HG03432 (cell line): Measurements from ENCODE around the gene MFSD2A.
"Not testable (repeated sequence)": the region's sequence is repeated elsewhere in the genome, so short reads cannot be mapped to it uniquely, and the experiment has no call there.

Experiments used
- ATAC-seq: cut with Tn5 transposase; IDR thresholded peaks from one replicate; pipeline ENCODE4 v1.9.1; 2021; ENCODE audit warnings: mild to moderate bottlenecking, moderate library complexity; ENCODE audit not compliant: unreplicated experiment

Gene MFSD2A

DNA sequence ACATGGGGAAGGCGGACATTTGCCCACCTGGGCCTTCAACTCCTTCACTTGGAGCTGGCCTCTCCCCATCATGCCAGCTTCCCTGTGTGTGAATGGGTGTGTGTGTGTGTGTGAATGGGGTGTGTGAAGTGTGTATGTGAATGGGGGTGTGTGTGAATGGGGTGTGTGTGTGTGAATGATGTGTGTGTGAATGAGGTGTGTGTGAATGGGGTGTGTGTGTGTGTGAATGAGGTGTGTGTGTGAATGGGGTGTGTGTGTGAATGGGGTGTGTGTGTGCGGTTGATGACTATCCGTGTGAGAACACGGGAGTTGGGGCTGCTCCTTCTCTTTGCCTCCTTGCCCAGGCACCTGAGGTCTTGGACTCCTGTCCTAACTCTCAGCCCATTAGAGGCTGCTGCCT, 9.6 kb downstream of the MFSD2A start:
- ATAC-seq = no peak

GRCh38 chr1:39965044-39965443, 10.1 kb downstream of the MFSD2A start:
- no peak for ATAC-seq

GRCh38 chr1:39969048-39969447, 14.1 kb downstream of the MFSD2A start:
- ATAC-seq = no peak

DNA sequence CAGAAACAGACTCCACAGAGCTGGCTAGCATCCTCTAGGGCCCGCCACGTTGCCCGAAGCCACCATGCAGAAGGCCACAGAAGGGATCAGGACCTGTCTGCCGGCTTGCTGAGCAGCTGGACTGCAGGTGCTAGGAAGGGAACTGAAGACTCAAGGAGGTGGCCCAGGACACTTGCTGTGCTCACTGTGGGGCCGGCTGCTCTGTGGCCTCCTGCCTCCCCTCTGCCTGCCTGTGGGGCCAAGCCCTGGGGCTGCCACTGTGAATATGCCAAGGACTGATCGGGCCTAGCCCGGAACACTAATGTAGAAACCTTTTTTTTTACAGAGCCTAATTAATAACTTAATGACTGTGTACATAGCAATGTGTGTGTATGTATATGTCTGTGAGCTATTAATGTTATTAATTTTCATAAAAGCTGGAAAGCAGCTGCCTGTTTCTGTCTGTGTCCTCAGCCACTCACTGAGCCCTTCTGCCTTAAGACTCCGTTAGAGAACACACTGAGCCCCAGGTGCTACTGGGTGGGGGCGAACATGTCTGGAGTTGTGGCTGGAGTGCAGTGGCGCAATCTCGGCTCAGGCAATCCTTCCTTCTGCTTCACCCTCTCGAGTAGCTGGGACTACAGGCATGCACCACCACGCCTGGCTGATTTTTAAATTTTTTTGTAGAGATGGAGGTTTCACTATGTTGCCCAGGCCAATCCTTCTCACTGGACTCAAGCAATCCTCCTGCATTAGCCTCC, 14.8 kb downstream of the MFSD2A start:
- no peak for ATAC-seq

- no peak for ATAC-seq
Observed at GRCh38 chr1:39970274-39970673, 15.3 kb downstream of the MFSD2A start.

DNA sequence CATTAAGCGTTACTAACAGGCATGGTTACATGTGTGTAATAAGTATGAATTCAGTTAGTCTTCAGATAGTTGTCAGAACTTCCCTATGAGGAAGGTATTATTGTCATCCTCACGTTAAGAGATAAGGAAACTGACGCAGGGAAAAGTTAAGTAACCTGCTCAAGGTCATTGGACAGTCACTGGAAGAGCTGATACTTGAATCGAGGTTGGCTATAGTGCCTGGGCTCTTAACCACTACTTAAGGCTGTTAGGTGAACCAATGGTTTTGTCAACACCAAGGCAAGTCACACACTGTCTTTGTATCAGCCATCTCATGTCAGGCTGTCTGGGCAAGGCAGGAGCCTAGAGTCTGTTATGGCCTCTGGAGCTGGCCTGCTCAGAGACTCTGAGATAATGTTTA, 16.2 kb downstream of the MFSD2A start:
- no peak for ATAC-seq

- ATAC-seq = no peak
Observed at GRCh38 chr1:39973503-39974135, 18.7 kb downstream of the MFSD2A start.

- ATAC-seq = no peak
Observed at GRCh38 chr1:39976732-39977131, 21.8 kb downstream of the MFSD2A start.

DNA sequence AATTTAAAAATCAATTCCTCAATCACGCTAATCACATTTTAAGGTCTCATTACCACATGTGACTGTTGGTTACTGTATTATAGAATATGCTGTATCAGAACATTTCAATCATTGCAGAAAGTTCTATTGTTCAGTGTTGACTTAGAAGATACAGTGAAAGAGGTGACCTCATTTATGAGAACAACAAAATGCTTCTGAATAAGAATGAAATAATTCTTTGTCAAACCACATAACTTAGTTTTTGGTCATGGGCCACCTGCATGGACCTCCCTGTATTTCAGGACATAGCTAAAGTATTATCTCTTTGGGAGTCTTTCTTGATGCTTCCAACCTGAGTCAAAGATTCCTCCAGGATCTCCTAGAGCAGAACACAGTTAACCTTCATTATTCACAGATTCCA, 22.3 kb downstream of the MFSD2A start:
- no peak for ATAC-seq

GRCh38 chr1:39979654-39980053, 24.7 kb downstream of the MFSD2A start:
- ATAC-seq = no peak

- ATAC-seq = no peak
Observed at GRCh38 chr1:39980555-39981313, 25.8 kb downstream of the MFSD2A start.

DNA sequence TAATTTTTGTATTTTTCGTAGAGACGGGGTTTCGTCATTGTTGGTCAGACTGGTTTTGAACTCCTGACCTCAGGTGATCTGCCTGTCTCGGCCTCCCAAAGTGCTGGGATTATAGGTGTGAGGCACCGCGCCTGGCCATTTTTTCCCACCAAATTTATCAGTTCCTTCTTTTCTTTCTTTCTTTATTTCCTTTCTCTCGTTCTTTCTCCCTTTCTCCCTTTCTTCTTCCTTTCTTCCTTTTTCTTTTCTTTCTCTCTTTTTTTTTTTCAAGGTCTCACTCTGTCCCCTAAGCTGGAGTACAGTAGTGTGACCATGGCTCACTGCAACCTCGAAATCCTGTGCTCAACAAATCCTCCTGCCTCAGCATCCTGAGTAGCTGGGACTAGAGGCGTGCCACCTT, 26.4 kb downstream of the MFSD2A start:
- ATAC-seq = no peak

DNA sequence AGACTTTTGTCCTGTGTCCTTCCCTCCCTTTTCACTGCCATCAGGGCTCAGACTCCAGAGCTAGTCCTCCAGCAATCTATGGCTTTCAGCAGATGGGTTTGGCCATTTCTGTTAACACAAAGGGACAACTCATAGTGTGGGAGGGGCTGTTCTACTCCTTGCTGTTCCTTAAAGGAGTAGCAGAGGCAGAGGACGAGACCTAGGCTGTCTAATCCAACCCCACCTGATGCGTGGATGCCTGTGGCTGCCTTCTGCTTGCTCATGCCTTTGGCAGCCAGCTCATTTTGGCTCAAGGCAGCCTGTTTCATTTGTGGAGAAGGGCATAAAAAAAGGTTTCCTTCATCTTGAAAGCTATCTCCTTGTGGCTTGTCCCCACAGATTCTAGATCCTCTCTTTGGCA, 27.0 kb downstream of the MFSD2A start:
- no peak for ATAC-seq

- not testable (repeated sequence) for ATAC-seq
Observed at GRCh38 chr1:39984480-39984879, 29.5 kb downstream of the MFSD2A start.

- no peak for ATAC-seq
Observed at GRCh38 chr1:39984951-39985350, 30.0 kb downstream of the MFSD2A start.

DNA sequence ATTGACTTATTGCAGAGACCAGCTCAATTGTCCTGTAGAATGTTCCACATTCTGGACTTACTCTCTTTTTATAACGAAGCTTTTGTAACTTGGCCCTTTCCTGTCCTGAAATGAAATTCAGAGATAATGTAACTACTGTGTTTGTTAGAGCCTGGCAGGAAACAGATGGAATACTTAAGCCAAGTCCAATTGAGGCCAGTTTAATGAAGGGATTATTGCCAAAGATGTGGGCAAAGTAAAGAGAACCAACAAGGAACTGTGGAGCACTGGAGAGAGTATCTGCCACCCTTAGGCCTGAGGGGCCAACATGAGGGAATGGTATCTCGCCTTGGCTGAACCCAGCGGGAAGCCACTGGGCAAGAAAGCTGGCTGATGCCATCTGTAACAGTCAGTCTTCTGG, 32.9 kb downstream of the MFSD2A start:
- no peak for ATAC-seq

- ATAC-seq = no peak
Observed at GRCh38 chr1:39988618-39989343, 33.8 kb downstream of the MFSD2A start.

DNA sequence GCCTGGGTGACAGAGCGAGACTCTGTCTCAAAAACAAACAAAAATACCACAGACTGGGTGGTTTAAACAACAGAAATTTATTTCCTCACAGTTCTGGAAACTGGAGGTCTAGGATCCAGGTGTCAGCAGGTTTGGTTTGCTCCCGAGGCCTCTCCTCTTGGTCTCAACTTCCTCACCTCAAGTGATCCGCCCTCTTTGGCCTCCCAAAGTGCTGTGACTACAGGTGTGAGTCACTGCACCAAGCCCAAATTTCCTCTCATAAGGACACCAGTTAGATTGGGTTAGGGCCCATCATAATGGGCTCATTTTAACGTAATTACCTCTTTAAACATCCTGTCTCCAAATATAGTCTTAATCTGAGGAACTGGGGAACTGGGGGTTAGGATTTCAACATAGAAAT, 35.5 kb downstream of the MFSD2A start:
- no peak for ATAC-seq

GRCh38 chr1:39992234-39992633, 37.3 kb downstream of the MFSD2A start:
- ATAC-seq = no peak

GRCh38 chr1:39992888-39993287, 37.9 kb downstream of the MFSD2A start:
- no peak for ATAC-seq

- ATAC-seq = peak; percentile 78
Observed at GRCh38 chr1:39995973-39996393, 41.0 kb downstream of the MFSD2A start.
